Measurements from ENCODE around the gene FGD5. TPM values are rescaled to one million over a fixed set of nuclear protein-coding genes. Genes with fewer than 3 reads are reported as not detected.

FGD5 gene
- polyA plus RNA-seq, 1 of the 3 experiments (the other 2 are of a cell fraction): not detected

- H3K4me1 ChIP-seq (ENCODE audit: control insufficient read depth in 1 of 2, insufficient read depth in 2 of 2, low read depth in 1 of 2, low read length in 1 of 2): peaks cover 0 to 6% of the 10 kb centered on the region in 2 experiments; a peak in 1 of 4 replicates
- no peaks in the 10 kb centered on the region for H3F3A ChIP-seq (replicated peaks; ENCODE audit: insufficient read depth)
- TF ChIP-seq FOSL2 (IDR thresholded peaks at IDR 0.05; ENCODE audit: borderline replicate concordance, low read depth) (no peak), FOXJ3 (CRISPR knock-in tag; IDR thresholded peaks at IDR 0.05) (no peak), EP300 (IDR thresholded peaks at IDR 0.05; ENCODE audit: borderline replicate concordance in 1 of 2, low read depth in 1 of 2, low read length in 1 of 2) (no peak), CHD2 (IDR thresholded peaks at IDR 0.05; ENCODE audit: low read length, partially characterized antibody) (no peak), MXI1 (IDR thresholded peaks at IDR 0.05; ENCODE audit: low read depth, low read length) (no peak), RAD21 (IDR thresholded peaks at IDR 0.05; ENCODE audit: low read length) (no peak), CTCF (IDR thresholded peaks at IDR 0.05) (no peak), YY1 (IDR thresholded peaks at IDR 0.05; ENCODE audit: low read depth) (no peak), POLR2AphosphoS5 (IDR thresholded peaks at IDR 0.05; ENCODE audit: low read depth, low read length) (no peak), PBX3 (IDR thresholded peaks at IDR 0.05) (no peak), SIN3A (IDR thresholded peaks at IDR 0.05; ENCODE audit: borderline replicate concordance, low read depth, low read length) (no peak), RCOR1 (IDR thresholded peaks at IDR 0.05; ENCODE audit: low read length) (no peak), GABPA (IDR thresholded peaks at IDR 0.05; ENCODE audit: low read depth) (no peak), USF1 (IDR thresholded peaks at IDR 0.05; ENCODE audit: borderline replicate concordance, low read depth) (no peak), USF2 (IDR thresholded peaks at IDR 0.05; ENCODE audit: borderline replicate concordance, low read depth, low read length) (no peak)
- no peak overlapping the region for H3K4me2 ChIP-seq
- no peak overlapping the region for H3K4me3 ChIP-seq (ENCODE audit: low read depth in 2 of 2, low read length in 1 of 2)
- ChIA-PET POLR2A (interaction anchor here (0.6 kb wide), 1 partner anchor 295 kb away, joined by 3 read pairs; the partner anchor contains the start of gene MRPS25), CTCF (interaction anchor here (3.9 kb wide), 1 partner anchor 10 kb away, joined by 19 read pairs; no protein-coding TSS in a partner anchor)
- DNase-seq: peak; percentile 12
- H3K9me2 ChIP-seq: no peaks in the 10 kb centered on the region
- 45% methylated on average over 6 of the region's 7 CpGs for WGBS (ENCODE audit: low lambda C conversion rate)
- H3K79me2 ChIP-seq (ENCODE audit: insufficient read depth): no peaks in the 10 kb centered on the region
- no peaks in the 10 kb centered on the region for H3K36me3 ChIP-seq (replicated peaks in 1 of 2; ENCODE audit: control insufficient read depth in 1 of 2, insufficient read depth in 2 of 2, low read length in 1 of 2)
- no peaks in the 10 kb centered on the region for H3K9me3 ChIP-seq
- no peaks in the 10 kb centered on the region for H3K27me3 ChIP-seq (ENCODE audit: insufficient read depth)
- H3K9ac ChIP-seq: no peak overlapping the region
- no peak overlapping the region for H2AFZ ChIP-seq (ENCODE audit: low read depth)
- H4K20me1 ChIP-seq (ENCODE audit: insufficient read depth): no peaks in the 10 kb centered on the region
- no peak overlapping the region for H3K27ac ChIP-seq (ENCODE audit: low read depth in 2 of 2, low read length in 1 of 2)
Measured at GRCh38 chr3:14770591-14770990, 48.2 kb upstream of the FGD5 start.

All from SK-N-SH (cell line).